Neural cell (in vitro differentiated cells): ENCODE results near the gene CFL2.

Experiments
- EP300 ChIP-seq: fragments of 450-650 bp; conservative IDR thresholded peaks from 2 replicates; pipeline ENCODE4 v1.6.1; 2014; ENCODE audit warnings: antibody characterized with exemption, mild to moderate bottlenecking, moderate library complexity; ENCODE audit not compliant: poor library complexity, severe bottlenecking
- EZH2 ChIP-seq: fragments of 200-600, 300-800 bp; shearing (Covaris generic), sonication (generic); IDR thresholded peaks from 2 replicates; pipeline ENCODE4 v1.6.1; 2014; ENCODE audit warnings: antibody characterized with exemption, low read length, borderline replicate concordance, mild to moderate bottlenecking; ENCODE audit not compliant: insufficient read depth, poor library complexity, severe bottlenecking
- MXI1 ChIP-seq: fragments of 450-650 bp; conservative IDR thresholded peaks from 2 replicates; pipeline ENCODE4 v1.6.1; 2014; ENCODE audit warnings: antibody characterized with exemption, mild to moderate bottlenecking; ENCODE audit not compliant: poor library complexity, severe bottlenecking
- POLR2AphosphoS5 ChIP-seq: IDR thresholded peaks from 2 replicates; pipeline ENCODE4 v1.6.1; 2012
- RAD21 ChIP-seq: fragments of 450-650 bp; conservative IDR thresholded peaks from 2 replicates; pipeline ENCODE4 v1.6.1; 2014; ENCODE audit warnings: antibody characterized with exemption, mild to moderate bottlenecking, moderate library complexity
- REST ChIP-seq: IDR thresholded peaks from 2 replicates; pipeline ENCODE4 v1.6.1; 2012; ENCODE audit warnings: borderline replicate concordance
- TF ChIP-seq, protein P1 (sequence below): fragments of 450-650 bp; IDR thresholded peaks from 2 replicates; pipeline ENCODE4 v1.5.1; 2014; ENCODE audit warnings: antibody characterized with exemption, mild to moderate bottlenecking, moderate library complexity; ENCODE audit not compliant: poor library complexity, severe bottlenecking

DNA sequence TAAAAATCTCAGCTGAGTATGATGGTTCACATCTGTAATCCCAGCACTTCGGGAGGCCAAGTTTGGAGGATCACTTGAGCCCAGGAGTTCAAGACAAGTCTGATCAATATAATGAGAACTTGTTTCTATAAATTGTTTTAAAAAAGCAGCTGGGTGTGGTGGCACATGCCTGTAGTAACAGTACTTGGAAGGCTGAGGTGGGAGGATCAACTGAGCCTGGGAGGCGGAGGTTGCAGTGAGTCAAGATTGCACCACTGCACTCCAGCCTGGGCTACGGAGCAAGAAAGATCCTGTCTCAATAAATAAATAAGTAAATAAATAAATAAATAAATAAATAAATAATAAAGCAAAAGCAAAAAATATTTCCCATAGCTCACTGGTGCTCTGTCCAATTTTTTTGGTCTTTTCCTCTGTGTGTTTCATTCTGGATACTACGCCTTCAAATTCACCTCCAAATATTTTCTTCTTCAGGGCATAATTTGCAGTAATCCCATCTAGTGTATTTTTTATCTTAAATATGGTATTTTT lies 51.8 kb downstream of the CFL2 start:
- TF ChIP-seq, protein P1, sequence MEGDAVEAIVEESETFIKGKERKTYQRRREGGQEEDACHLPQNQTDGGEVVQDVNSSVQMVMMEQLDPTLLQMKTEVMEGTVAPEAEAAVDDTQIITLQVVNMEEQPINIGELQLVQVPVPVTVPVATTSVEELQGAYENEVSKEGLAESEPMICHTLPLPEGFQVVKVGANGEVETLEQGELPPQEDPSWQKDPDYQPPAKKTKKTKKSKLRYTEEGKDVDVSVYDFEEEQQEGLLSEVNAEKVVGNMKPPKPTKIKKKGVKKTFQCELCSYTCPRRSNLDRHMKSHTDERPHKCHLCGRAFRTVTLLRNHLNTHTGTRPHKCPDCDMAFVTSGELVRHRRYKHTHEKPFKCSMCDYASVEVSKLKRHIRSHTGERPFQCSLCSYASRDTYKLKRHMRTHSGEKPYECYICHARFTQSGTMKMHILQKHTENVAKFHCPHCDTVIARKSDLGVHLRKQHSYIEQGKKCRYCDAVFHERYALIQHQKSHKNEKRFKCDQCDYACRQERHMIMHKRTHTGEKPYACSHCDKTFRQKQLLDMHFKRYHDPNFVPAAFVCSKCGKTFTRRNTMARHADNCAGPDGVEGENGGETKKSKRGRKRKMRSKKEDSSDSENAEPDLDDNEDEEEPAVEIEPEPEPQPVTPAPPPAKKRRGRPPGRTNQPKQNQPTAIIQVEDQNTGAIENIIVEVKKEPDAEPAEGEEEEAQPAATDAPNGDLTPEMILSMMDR = no peak
- TF ChIP-seq EP300 = no peak
- TF ChIP-seq REST = no peak
- no peak for TF ChIP-seq POLR2AphosphoS5
- no peak for TF ChIP-seq EZH2
- TF ChIP-seq MXI1 = no peak
- no peak for TF ChIP-seq RAD21
